Kidney (tissue), 14 donors: Measurements from ENCODE around the gene GNG13. TPM values are rescaled to one million over a fixed set of nuclear protein-coding genes. Genes with fewer than 3 reads are reported as not detected.
"Not testable (repeated sequence)": the region's sequence is repeated elsewhere in the genome, so short reads cannot be mapped to it uniquely, and the experiment has no call there.

ENCODE experiments used
- DNase-seq, 5 donors: peaks; one replicate each; pipeline ENCODE4 v3.0.0-alpha.2; 2013 to 2020
- FAIRE-seq: peaks from 2 replicates; lab custom pipeline; 2012; peaks lifted over from hg19 to GRCh38; lab: Jason Lieb, UNC
- H3K27ac ChIP-seq, 2 donors: one replicate each; pipeline ENCODE4 v1.7.0; 2013; ENCODE audit warnings: low read depth in 2 of 2, low read length in 2 of 2, inconsistent platforms in 1 of 2
- H3K27me3 ChIP-seq: one replicate; pipeline ENCODE4 v1.7.1; 2013; ENCODE audit warnings: low read length, inconsistent platforms; ENCODE audit not compliant: control insufficient read depth, insufficient read depth
- H3K36me3 ChIP-seq, 3 donors: one replicate each; pipeline versions ENCODE4 v1.7.0 to v1.7.1; 2013; ENCODE audit warnings: low read length in 3 of 3, control low read depth in 1 of 3, inconsistent platforms in 1 of 3; ENCODE audit not compliant: insufficient read depth in 3 of 3, control insufficient read depth in 2 of 3
- H3K4me1 ChIP-seq, 3 donors: one replicate each; pipeline versions ENCODE4 v1.7.0 to v1.7.1; 2013; ENCODE audit warnings: low read length in 3 of 3, inconsistent platforms in 1 of 3, low read depth in 1 of 3; ENCODE audit not compliant: control insufficient read depth in 2 of 3, insufficient read depth in 2 of 3
- H3K4me3 ChIP-seq, 3 donors: one replicate each; pipeline versions ENCODE4 v1.7.0 to v1.8.1; 2013; ENCODE audit warnings: low read length in 3 of 3, control low read depth in 1 of 3, inconsistent platforms in 1 of 3
- H3K9ac ChIP-seq, 3 donors: one replicate each; pipeline versions ENCODE4 v1.7.0 to v1.7.1; 2013; ENCODE audit warnings: low read length in 3 of 3, control low read depth in 1 of 3, inconsistent platforms in 1 of 3
- H3K9me3 ChIP-seq, 3 donors: one replicate each; pipeline versions ENCODE4 v1.7.0 to v1.7.1; 2013; ENCODE audit warnings: low read length in 3 of 3, control low read depth in 1 of 3, inconsistent platforms in 1 of 3; ENCODE audit not compliant: control insufficient read depth in 2 of 3, insufficient read depth in 1 of 3
- CTCF ChIP-seq: IDR thresholded peaks from 3 replicates; pipeline ENCODE4 v1.5.1; 2012; ENCODE audit warnings: mild to moderate bottlenecking, moderate library complexity, borderline replicate concordance; ENCODE audit not compliant: insufficient read depth; ENCODE audit errors: extremely low read depth
- intact Hi-C: fragments of 100-400 bp; cut with DNase I; formaldehyde crosslinking; loops from one replicate; pipeline ENCODE4 v1.11.1; 2022
- polyA plus RNA-seq: library from polyadenylated mRNA; stranded (reverse); fragments of 350-450 nt; fragmentation: Illumina TruSeq; extraction: RNeasy Lipid Tissue Mini Kit (QIAGEN cat#74804); gene quantifications from one replicate; pipeline ENCODE4 v1.2.3, GENCODE V29; 2014; ENCODE audit warnings: low read depth, low replicate concordance; ENCODE audit not compliant: insufficient read depth
- total RNA-seq: library from RNA; stranded (reverse); fragmentation: NEBNext Ultra II Directional; extraction: Animal tissue kit (Norgen Biotek cat#: 25700); gene quantifications from one replicate; pipeline ENCODE4 v1.2.1, GENCODE V29; 2021
- donor health status: control.
- donor health status: control.
- donor health status: control.
- donor health status: control.
- donor health status: control.
- donor health status: DM: yes; HTN: yes; CAD: no.
- donor health status: Normal renal cell carcinoma (clear cell type).

GNG13 gene
- total and polyA plus RNA-seq, 2 donors from 2014 or later = not detected

GRCh38 chr16:838741-839140 lies 38.2 kb upstream of the GNG13 start:
- no peaks in the 10 kb centered on the region for H3K27me3 ChIP-seq
- no peak overlapping the region for H3K27ac ChIP-seq
- H3K4me3 ChIP-seq = no peak overlapping the region
- DNase-seq = no peak
- no peak overlapping the region for H3K9ac ChIP-seq
- TF ChIP-seq CTCF = no peak
- FAIRE-seq = no peak
- intact Hi-C loops = no loop called here
- peaks cover 0 to 9% (median 3%) of the 10 kb centered on the region in 3 donors for H3K9me3 ChIP-seq
- no peaks in the 10 kb centered on the region for H3K36me3 ChIP-seq
- no peaks in the 10 kb centered on the region for H3K4me1 ChIP-seq

GRCh38 chr16:836822-837221 lies 36.3 kb upstream of the GNG13 start:
- DNase-seq, H3K36me3 ChIP-seq, intact Hi-C loops, FAIRE-seq, H3K9ac ChIP-seq, H3K27me3 ChIP-seq, H3K4me1 ChIP-seq, H3K4me3 ChIP-seq, H3K27ac ChIP-seq: not testable (repeated sequence)
- peaks cover 0 to 11% (median 3%) of the 10 kb centered on the region in 3 donors for H3K9me3 ChIP-seq

GRCh38 chr16:836221-836620 lies 35.7 kb upstream of the GNG13 start:
- TF ChIP-seq CTCF = no peak
- no peaks in the 10 kb centered on the region for H3K27me3 ChIP-seq
- no peak for DNase-seq

GRCh38 chr16:835373-835772 lies 34.8 kb upstream of the GNG13 start:
- Histone ChIP-seq H3K9me3 (peaks cover 0 to 11% (median 3%) of the 10 kb centered on the region in 3 donors), H3K4me1 (no peaks in the 10 kb centered on the region), H3K27me3 (no peaks in the 10 kb centered on the region), H3K9ac (no peak overlapping the region), H3K27ac (no peak overlapping the region), H3K36me3 (no peaks in the 10 kb centered on the region), H3K4me3 (no peak overlapping the region)
- intact Hi-C loops = no loop called here
- no peak for DNase-seq
- FAIRE-seq = no peak
- no peak for TF ChIP-seq CTCF

More at GRCh38 chr16:836221-836620, 35.7 kb upstream of the GNG13 start:
- intact Hi-C loops = no loop called here
- Histone ChIP-seq H3K9ac (no peak overlapping the region), H3K9me3 (peaks cover 0 to 11% (median 3%) of the 10 kb centered on the region in 3 donors), H3K4me1 (no peaks in the 10 kb centered on the region), H3K36me3 (no peaks in the 10 kb centered on the region), H3K4me3 (no peak overlapping the region), H3K27ac (no peak overlapping the region)
- FAIRE-seq = no peak
